ENCODE measurements around the gene CTU1.

Gene CTU1

DNA sequence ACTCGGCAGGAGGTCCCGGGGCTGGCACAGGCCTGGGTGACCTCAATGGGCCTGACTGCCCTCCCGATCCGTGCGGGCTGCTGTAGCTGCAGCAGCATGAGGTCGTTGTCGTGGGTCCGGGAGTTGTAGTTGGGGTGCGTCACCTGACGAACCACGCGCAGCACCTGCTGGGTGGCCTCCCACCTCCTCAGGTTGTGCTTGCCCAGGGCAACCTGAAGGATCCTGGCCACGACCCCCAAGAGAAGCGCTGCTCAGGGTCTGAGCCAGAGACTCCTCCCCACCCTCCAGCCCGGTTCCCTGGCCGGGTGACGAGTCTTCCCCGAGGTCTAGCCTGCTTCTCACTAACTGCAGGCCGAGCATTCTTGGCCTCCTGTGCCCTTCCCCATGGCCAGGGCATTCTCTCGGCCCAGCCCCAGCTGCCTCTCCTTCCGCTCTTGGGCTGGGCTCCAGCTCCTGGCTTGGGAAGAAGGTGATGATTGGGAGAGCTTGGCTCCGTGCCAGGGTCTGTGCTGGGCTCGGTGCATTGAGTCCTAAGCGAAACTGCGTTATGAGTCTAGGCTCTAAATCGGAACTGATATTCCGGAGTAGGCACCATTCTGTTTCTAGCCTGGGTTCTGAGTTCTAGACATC lies 28.6 kb downstream of the CTU1 start:
- DNase-seq = peak; percentile 38 to 82

DNA sequence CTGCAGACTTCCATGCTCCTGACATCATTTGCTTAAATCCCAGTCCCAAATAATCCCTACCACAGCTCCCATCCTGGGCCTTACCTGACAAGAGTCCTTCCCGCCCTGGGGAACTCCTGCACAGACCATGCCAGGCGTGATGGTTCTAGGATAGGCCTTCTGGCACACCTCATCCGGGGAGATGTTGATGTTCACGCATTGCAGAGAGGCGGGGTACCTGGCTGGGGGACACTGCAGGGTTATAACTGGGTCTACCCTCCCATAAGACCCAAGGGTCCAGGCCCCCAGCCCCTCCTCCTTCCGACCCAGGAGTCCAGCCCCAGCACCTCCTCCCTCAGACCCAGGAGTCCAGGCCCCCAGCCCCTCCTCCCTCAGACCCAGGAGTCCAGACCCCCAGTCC lies 29.5 kb downstream of the CTU1 start:
- no peak for DNase-seq

DNA sequence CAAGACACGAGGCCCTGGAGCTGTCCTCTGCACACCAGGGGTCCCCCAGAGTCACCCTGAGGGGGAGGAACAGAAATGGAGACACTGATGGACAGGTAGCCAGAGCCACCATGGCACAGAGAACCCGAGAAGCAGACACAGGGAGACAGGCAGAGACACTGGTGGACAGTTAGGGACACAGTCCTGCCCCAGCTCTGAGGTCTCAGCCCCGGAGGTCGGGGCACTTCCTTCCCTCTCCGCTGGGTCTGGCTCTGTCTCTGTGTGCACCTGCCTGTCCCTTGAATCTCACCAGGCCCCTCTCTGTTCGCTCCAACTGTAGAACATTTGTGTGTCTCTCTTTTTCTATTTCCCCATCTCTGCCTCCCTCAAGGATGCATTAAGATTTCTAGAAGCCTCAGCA lies 30.1 kb downstream of the CTU1 start:
- DNase-seq = no peak

DNA sequence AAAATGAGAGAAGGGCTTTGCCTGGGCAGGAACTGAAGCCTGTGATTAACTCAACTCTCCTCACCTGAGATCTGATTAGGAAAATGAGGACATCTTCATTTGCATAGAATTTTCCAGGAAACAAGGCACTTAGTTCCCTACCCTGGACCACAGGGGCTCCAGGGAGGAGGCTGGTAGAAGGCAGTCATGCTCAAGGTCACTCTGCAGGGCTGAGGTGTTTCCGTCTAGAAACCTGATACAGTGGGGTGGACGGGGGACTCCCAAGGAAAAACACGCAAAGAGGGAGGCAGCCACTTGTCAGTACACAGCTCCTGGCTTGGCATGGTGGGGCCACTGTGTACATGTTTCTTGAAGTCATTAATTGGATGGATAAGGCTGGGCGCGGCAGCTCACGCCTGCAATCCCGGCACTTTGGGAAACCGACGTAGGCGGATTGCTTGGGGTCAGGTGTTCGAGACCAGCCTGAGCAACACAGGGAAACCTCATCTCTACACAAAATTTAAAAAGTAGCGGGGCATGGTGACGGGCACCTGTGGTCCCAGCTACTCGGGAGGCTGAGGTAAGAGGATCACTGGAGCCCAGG lies 31.5 kb downstream of the CTU1 start:
- no peak for DNase-seq

DNA sequence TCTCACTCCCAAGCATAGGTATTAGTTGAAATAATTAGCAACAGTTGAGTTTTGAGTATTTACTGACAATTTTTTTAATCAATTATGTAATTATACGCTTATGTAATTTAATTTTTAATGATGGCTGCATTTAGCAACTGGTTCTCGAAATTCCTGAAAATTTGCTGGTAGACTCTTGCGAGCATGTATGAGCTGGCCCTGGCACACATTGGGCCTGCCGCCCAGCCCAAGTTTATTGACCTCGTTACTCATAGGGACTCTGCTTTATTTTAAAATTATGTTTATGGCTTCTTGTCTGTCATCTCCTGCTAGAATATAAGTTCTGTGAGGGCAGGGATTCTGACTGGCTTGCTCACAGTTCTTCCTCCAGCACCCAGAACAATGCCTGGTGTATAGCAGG lies 32.2 kb downstream of the CTU1 start:
- no peak for DNase-seq

DNA sequence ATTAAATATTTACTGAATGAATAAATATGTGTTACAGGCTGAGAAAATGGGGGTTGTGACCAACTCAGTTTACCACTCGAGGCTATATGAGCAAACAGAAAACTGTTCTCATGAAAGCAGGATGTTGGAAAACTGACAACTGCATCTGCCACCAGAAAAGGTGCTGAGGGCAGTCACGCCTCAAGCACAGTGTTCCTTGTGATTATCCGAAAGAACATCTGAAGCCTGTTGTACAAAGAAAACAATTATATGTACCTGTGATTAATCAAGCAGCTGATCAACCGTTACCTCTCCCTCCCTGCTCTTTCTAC lies 37.2 kb downstream of the CTU1 start:
- no peak for DNase-seq

DNA sequence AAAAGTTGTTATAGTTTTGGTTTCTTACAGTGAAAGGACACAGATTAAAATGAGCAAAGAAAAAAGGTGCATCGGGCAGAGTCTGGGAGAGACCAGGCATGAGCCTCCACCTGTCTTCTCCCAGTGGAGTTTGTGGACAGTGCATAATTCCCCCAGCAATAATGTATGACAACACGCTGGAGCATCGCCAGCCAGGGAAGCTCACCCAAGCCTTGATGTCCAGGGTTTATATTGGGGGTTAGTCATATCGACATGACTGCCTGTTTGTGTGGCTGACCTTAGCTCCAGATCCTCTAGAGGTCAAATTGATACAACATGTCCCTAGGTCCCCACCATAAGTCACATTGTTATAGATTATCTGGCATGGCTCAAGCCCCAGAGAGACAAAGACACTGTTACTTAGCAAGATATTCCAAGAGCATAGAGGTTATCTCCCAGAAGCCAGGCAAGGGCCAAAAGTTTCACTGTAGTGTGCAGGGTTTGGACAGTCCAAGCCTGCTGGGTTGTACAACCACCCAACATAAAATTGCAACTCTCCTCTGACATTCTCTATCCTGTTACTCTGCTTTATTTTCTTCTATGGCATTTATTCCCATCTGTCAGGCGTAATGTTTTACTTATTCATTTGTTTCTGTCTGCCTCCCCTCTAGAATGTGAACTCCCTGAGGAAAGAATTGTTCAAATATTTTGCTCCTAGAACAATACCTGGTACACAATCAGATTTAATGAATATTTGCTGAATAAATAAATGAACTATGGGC lies 37.7 kb downstream of the CTU1 start:
- peak; percentile 16 to 34 for DNase-seq

DNA sequence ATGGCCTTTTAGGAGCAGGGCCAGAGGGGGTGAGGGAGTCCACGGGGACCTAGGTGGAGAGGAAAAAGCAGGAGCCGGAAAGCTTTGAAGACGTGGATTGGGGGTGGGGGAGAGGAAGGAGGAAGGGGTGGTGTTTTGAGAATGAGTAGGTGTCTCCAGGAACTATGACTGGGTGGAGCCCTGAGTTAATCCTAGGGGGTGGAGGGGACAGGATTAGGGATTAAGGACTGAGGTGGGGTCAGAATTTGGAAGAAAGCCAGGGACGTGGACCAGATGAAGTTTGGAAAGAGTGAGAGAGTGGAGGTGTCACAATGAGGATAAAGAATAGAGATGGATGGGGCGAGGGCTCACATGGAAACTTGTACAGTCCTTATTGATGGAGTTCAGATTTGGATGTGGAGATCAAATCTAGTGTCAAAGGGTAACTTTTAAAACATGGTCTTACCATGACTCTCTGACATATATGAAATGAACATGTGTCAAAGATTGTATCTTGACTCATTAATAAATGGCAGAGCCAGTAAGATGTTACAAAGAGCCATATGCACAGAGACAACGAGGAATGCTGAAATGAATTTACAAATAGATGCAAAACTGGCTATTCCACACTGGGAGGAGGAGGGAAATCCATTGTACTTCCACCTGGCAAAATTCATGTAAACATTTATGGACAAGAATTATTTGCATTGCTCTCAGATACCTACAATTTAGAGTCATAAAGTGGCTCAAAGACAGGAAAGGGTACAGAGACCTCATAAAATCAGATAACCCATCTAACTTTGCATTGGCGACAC lies 41.6 kb downstream of the CTU1 start:
- DNase-seq = no peak

DNA sequence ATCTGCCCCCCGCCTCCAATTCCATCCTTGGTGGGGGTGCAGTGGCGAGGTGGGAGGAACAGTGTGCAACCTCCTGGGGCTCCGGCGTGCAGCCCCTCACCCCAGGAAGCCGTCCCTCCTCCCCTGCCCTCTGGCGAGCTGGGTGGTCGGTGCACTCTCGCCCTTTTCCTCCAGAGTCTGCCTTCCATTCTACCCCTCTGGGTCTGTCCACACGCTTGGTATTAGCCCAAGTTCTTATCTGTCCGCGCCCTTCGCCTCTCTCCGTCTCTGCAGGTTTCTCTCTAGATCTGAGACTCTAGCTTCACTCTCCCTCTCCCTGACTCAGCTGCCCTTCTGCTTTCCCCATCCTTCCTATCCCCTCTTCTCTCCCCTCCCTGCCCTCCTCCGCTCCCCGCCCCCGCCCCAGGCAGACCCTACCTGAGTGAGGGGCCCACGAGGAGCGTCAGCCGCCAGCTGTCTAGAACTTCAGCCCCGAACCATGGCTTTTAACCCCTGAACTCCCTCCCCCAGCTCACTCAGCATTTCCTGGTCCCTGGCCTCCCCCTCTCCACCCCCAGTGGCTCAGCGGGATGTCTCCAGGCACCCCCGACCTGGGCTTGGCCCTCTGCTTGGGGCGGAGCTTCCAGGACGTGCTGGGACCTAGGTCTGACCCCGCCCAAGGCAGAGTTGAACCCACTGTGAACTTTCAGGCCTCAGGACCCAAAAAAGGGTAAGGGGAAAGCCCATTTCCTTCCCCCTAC lies 42.8 kb downstream of the CTU1 start:
- DNase-seq = no peak

DNA sequence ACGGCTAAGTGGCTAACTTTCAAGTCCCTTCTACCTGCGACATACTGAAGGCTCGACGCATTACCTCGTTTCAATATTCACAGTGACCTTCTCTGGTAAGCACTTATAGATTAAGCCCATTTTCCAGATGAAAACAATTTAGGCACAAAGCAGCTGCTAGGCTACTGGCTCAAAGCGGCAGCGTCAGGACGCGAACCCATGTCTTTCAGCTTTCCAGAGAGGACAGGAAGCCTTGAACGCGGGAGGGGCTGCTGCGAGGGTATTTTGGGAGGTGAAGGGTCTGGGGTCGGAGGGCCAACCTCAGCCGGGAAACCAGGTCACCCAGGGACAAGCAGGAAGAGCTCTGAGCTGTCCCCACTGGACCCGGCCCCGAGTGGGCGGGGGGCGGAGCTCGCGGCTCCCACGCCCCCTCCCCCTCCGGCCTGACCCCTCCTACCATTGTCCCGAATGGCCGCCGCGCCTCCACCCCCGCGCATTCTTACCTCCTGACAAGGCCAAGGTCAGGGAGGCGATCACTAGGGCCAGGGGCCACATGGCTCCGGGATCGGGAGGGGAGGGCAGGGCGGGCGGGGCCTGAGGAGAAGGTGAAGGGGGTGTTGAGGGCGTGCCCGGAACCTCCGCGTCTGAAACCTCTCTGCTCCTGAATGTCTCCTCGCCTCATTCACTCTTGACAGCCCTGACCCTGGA lies 43.5 kb downstream of the CTU1 start, which contains the start of gene KLK13:
Gene KLK13 (minus strand): TSS at position 559 of the 687 bp plus-strand sequence. CDS start 25 bp downstream, at position 534.
- DNase-seq = no peak

DNA sequence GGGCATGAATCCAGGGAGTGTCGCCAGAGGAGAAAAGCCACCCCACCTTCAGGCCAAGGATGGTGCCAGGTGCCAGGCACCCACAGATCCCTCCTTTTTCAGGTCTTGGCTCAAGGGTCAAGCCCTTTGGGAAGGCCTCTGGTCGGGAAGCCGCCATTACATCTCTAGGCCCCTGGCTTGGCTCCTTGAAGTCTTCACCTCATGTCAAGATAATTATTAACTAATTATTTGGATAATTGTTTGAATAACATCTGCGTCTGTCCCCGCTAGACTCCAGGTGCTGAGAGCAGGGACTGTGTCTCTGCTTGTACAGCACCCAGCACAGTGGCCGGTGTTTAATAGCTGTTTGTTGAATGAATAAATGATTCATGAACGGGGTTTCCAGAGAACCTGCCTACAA lies 44.5 kb downstream of the CTU1 start:
- no peak for DNase-seq

DNA sequence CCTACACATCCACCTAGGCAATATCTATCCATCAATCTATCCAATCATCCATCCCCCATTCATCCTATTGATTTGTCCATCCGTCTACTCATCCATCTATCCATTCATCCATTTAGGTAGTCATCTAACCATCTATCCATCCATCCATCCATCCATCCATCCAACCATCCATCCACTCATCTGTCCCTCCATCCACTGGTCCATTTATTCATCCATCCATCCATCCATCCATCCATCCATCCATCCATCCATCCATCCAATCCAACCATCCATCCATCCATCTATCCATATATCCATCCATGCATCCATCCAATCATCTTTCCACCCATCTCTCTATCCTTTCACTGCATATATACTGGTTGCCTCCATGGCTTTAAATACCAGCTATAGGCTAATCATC lies 47.2 kb downstream of the CTU1 start:
- DNase-seq = no peak

DNA sequence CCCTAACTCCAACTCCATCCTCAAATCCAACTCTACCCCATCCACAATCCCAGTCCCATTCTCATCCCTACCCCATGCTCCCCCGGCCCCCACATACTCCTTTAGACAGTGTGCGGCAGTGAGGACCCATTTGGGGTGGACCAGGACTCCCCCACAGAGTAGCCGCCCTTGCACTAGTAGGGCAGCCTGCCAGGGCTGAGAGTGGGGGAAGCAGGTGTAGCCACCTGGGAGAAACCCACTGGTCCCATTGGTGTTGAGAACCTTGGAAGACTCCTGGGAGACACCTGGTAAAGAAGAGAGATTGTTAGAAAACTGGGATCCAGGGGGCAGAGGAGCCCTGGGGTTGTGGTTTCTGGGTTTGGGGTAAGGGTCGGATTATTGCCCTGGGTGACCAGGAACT lies 47.9 kb downstream of the CTU1 start:
- no peak for DNase-seq

DNA sequence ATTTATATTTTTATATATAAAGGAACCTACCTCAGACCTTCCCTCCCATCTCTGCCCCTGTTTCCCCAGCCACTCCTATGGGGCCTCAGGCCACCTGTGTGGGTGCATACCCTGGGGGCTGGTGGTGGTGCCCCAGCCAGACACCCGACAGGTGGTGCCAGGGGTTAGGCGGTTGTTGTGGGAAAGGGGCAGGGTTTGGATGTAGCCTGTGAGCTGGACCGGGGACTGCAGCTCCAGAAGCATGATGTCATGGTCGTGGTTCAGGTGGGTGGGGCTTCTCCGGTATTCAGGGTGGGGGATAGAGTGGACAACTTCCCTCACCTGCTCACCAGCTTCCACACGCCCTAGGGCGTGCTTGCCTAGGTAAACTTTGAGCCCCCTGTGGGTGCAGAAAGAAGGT lies 48.5 kb downstream of the CTU1 start:
- no peak for DNase-seq

DNA sequence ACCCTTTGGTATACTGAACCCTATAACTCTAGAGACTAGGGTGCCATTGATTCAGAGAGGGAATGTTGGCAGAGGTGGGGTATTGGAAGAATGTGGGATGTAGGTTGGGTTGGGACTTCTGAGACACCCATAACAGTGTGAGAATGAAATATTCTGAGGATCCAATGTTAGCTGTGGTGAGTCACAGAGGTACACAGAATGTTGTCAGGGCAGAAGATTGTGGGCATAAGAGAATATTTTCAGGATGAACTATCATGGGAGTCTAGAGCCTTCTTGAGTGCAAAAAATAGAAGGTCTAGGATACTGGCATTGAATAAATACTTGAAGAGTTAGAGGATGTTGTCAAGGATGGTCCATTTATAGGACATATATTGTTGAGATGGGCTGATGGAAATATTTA lies 52.3 kb downstream of the CTU1 start:
- DNase-seq = no peak
